PC-3 (cell line): Measurements from ENCODE around the gene RGS10. TPM values are rescaled to one million over a fixed set of nuclear protein-coding genes. Genes with fewer than 3 reads are reported as not detected.
A peak's percentile ranks its signal among the peaks of the same experiment; 100 is the strongest.

Source experiments
- ATAC-seq: fragments of 200-7000 bp; cut with Tn5 transposase; 2 replicates; pipeline ENCODE4 v1.9.1; 2020; ENCODE audit warnings: mild to moderate bottlenecking, moderate library complexity
- BruUV-seq: library from RNA; stranded (reverse); fragments of 400-500 nt; replicated peaks from 2 replicates; lab custom pipeline; 2021; lab: Mats Ljungman, UMichigan
- CTCF ChIA-PET: fragments of 300-600 bp; sonication (Branson Sonifier 250); formaldehyde crosslinking; loops from one replicate; lab custom pipeline; 2022; ENCODE audit warnings: antibody characterized with exemption; lab: Charles Lee
- POLR2A ChIA-PET: fragments of 300-600 bp; sonication (Branson Sonifier 250); formaldehyde crosslinking; loops from one replicate; lab custom pipeline; 2022; ENCODE audit warnings: antibody characterized with exemption; ENCODE audit not compliant: unreplicated experiment; lab: Charles Lee
- DNase-seq: peaks from one replicate; pipeline ENCODE4 v3.0.0-alpha.2; 2015
- H2AFZ ChIP-seq: fragments of 300-600 bp; sonication (generic); 2 replicates; pipeline ENCODE4 v1.6.0; 2016; ENCODE audit warnings: antibody characterized with exemption, low read length
- H3F3A ChIP-seq: fragments of 300-600 bp; sonication (generic); one replicate; pipeline ENCODE4 v1.6.0; 2017; ENCODE audit warnings: antibody characterized with exemption, low read length, control low read depth, mild to moderate bottlenecking; ENCODE audit not compliant: unreplicated experiment
- H3K27ac ChIP-seq: fragments of 300-600 bp; sonication (generic); 2 replicates; pipeline ENCODE4 v1.5.1; 2016; ENCODE audit warnings: mild to moderate bottlenecking, low read length
- H3K27me3 ChIP-seq: fragments of 300-600 bp; sonication (generic); 2 replicates; pipeline ENCODE4 v1.6.1; 2016; ENCODE audit warnings: low read length, mixed read lengths
- H3K36me3 ChIP-seq: fragments of 300-600 bp; sonication (generic); 2 replicates; pipeline ENCODE4 v1.6.1; 2016; ENCODE audit warnings: low read depth, mixed run types, low read length, mixed read lengths
- H3K4me1 ChIP-seq: fragments of 300-600 bp; sonication (generic); 2 replicates; pipeline ENCODE4 v1.5.1; 2016; ENCODE audit warnings: low read length; ENCODE audit not compliant: insufficient read depth
- H3K4me2 ChIP-seq: fragments of 300-600 bp; sonication (generic); 2 replicates; pipeline ENCODE4 v1.6.0; 2016; ENCODE audit warnings: low read length
- H3K4me3 ChIP-seq: fragments of 300-600 bp; sonication (generic); 2 replicates; pipeline ENCODE4 v1.5.1; 2016; ENCODE audit warnings: mild to moderate bottlenecking, low read length, mixed read lengths
- H3K79me2 ChIP-seq: fragments of 300-600 bp; sonication (generic); 2 replicates; pipeline ENCODE4 v1.6.1; 2017; ENCODE audit warnings: low read length, mixed read lengths
- H3K9ac ChIP-seq: fragments of 300-600 bp; sonication (generic); 2 replicates; pipeline ENCODE4 v1.6.0; 2016; ENCODE audit warnings: mild to moderate bottlenecking, low read length
- H3K9me2 ChIP-seq: fragments of 300-600 bp; sonication (generic); replicated peaks from 2 replicates; pipeline ENCODE4 v1.6.1; 2016; ENCODE audit warnings: mixed run types, low read length, mixed read lengths
- H3K9me3 ChIP-seq: fragments of 300-600 bp; sonication (generic); 2 replicates; pipeline ENCODE4 v1.6.1; 2016; ENCODE audit warnings: low read length, mixed read lengths
- H4K20me1 ChIP-seq: fragments of 300-600 bp; sonication (generic); 2 replicates; pipeline ENCODE4 v1.6.1; 2016; ENCODE audit warnings: low read length, mixed read lengths
- EZH2 ChIP-seq: fragments of 300-600 bp; sonication (generic); IDR thresholded peaks from one replicate; pipeline ENCODE4 v1.6.1; 2017; ENCODE audit warnings: antibody characterized with exemption, mild to moderate bottlenecking, low read length; ENCODE audit not compliant: unreplicated experiment
- EZH2phosphoT487 ChIP-seq: fragments of 300-600 bp; sonication (generic); IDR thresholded peaks from 2 replicates; pipeline ENCODE4 v1.6.1; 2018; ENCODE audit warnings: mild to moderate bottlenecking, antibody characterized with exemption, low read length, borderline replicate concordance
- intact Hi-C: fragments of 100-400 bp; cut with micrococcal nuclease; formaldehyde crosslinking; loops from 2 replicates; pipeline ENCODE4 v1.9.0; 2023
- total RNA-seq: library from RNA; depleted of rRNA; stranded (reverse); fragments of >200 nt; gene quantifications from 2 replicates; pipeline ENCODE4 v1.2.3, GENCODE V29; 2014
- TF ChIP-seq, protein P1 (sequence below): fragments of 300-600 bp; sonication (generic); conservative IDR thresholded peaks from 2 replicates; pipeline ENCODE4 v1.5.1; 2017; ENCODE audit warnings: antibody characterized with exemption, low read depth, mild to moderate bottlenecking, low read length

Gene RGS10
- total RNA-seq, 1 experiment from 2014 or later: 27.6 TPM

DNA sequence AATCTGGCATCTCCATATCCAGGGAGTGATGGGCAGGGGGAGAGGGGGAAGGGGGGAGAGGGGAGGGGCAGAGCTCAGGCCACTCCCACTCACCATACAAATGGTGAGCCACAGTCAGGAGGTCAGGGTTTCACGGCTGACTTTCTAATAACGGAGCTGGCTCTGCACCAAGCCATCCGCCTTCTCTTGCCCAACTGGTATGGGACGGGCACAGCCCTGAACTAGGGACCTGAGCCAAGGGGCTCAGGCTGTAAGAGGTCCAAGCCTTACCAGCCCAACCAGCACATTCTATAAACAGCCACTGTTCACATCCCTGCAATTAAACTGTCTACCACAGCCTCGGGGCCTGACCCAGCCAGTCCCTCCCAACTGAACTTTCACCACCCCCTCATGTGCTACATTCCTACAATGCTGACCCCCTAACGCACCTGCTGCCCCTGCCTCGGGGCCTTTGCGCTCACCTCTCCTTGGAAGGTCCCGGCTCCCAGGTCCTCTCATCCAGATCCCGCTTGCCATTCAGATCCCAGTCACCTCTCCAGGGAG is 32.5 kb downstream of the RGS10 start:
- no peak overlapping the region for H3K4me3 ChIP-seq
- CTCF ChIA-PET: no interaction called here
- no peak for ATAC-seq

DNA sequence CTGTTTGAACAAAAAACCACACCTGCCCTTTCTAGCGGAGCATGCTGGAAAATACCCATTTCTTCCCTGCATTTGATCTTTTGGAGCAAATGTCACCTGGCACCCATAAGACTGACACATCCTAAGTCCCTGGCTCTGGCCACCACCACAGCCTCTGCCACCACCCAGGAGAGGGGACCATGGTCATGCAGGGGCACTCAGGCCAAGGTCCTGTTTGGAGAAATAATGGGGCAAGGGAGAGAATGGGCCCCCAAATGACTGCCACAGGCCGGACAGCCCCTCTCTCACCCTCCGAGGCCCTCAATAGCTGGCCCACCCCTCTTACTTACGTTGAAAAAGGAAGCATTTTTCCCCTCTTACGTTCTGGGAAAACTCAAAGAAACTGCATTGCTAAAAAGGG is 35.4 kb downstream of the RGS10 start:
- no TSS peak for BruUV-seq

More for the DNA sequence above, 32.5 kb downstream of the RGS10 start:
- H3K9me3 ChIP-seq: no peaks in the 10 kb centered on the region
- BruUV-seq: no TSS peak
- POLR2A ChIA-PET: no interaction called here
- H3K9me2 ChIP-seq: no peaks in the 10 kb centered on the region
- H3K4me2 ChIP-seq: no peak overlapping the region
- H3K36me3 ChIP-seq: no peaks in the 10 kb centered on the region
- no peaks in the 10 kb centered on the region for H4K20me1 ChIP-seq
- intact Hi-C loops: no loop called here
- no peaks in the 10 kb centered on the region for H3K27me3 ChIP-seq
- TF ChIP-seq EZH2phosphoT487 (no peak), EZH2 (no peak)
- TF ChIP-seq, protein P1, sequence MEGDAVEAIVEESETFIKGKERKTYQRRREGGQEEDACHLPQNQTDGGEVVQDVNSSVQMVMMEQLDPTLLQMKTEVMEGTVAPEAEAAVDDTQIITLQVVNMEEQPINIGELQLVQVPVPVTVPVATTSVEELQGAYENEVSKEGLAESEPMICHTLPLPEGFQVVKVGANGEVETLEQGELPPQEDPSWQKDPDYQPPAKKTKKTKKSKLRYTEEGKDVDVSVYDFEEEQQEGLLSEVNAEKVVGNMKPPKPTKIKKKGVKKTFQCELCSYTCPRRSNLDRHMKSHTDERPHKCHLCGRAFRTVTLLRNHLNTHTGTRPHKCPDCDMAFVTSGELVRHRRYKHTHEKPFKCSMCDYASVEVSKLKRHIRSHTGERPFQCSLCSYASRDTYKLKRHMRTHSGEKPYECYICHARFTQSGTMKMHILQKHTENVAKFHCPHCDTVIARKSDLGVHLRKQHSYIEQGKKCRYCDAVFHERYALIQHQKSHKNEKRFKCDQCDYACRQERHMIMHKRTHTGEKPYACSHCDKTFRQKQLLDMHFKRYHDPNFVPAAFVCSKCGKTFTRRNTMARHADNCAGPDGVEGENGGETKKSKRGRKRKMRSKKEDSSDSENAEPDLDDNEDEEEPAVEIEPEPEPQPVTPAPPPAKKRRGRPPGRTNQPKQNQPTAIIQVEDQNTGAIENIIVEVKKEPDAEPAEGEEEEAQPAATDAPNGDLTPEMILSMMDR: no peak
- H3K27ac ChIP-seq: no peak overlapping the region
- H2AFZ ChIP-seq: no peak overlapping the region
- H3K9ac ChIP-seq: no peak overlapping the region
- DNase-seq: peak; percentile 23
- H3K79me2 ChIP-seq: no peaks in the 10 kb centered on the region
- no peaks in the 10 kb centered on the region for H3K4me1 ChIP-seq
- no peaks in the 10 kb centered on the region for H3F3A ChIP-seq

More for the DNA sequence above, 35.4 kb downstream of the RGS10 start:
- Histone ChIP-seq H4K20me1 (no peaks in the 10 kb centered on the region), H3K27ac (no peak overlapping the region), H2AFZ (no peak overlapping the region), H3F3A (no peaks in the 10 kb centered on the region), H3K36me3 (no peaks in the 10 kb centered on the region), H3K9me3 (no peaks in the 10 kb centered on the region), H3K4me2 (no peak overlapping the region), H3K9me2 (no peaks in the 10 kb centered on the region), H3K79me2 (no peaks in the 10 kb centered on the region), H3K27me3 (no peaks in the 10 kb centered on the region), H3K4me1 (no peaks in the 10 kb centered on the region), H3K9ac (no peak overlapping the region), H3K4me3 (no peak overlapping the region)
- CTCF ChIA-PET: no interaction called here
- intact Hi-C loops: no loop called here
- TF ChIP-seq EZH2phosphoT487: no peak
- TF ChIP-seq, protein P1: no peak
- TF ChIP-seq EZH2: no peak
- POLR2A ChIA-PET: no interaction called here
- ATAC-seq: no peak
- no peak for DNase-seq
